NCI-H345 (cell line): Measurements from ENCODE around the gene TTC36.
"Not testable (repeated sequence)": the region's sequence is repeated elsewhere in the genome, so short reads cannot be mapped to it uniquely, and the experiment has no call there.

Experiments
- DNase-seq: peaks from one replicate; lab custom pipeline; 2025; lab: John Stamatoyannopoulos, UW

TTC36 gene, protein sequence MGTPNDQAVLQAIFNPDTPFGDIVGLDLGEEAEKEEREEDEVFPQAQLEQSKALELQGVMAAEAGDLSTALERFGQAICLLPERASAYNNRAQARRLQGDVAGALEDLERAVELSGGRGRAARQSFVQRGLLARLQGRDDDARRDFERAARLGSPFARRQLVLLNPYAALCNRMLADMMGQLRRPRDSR

DNA sequence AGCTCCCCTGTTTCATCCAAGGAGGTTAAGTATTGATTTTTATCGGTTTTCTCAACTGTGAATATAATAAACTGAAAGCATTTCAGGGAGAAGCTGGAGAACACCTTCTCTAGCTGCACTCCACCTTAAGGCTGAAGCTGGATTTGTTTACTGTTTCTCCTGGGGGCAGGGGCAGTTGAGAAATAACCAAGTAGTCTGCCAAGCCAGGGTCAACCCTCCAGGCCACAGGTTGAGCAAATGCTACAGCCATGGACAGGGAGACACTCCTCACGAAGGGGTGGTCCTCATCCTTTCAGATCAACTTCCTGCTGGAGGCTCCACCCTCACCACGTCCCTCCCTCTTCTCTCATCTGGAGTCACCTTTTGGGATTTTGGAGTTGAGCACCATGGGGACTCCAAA is at the start of gene TTC36:
TSS of gene TTC36 (plus strand) at position 366 of the 400 bp plus-strand sequence. CDS start at position 387, 21 bp downstream.
- no peak for DNase-seq

DNA sequence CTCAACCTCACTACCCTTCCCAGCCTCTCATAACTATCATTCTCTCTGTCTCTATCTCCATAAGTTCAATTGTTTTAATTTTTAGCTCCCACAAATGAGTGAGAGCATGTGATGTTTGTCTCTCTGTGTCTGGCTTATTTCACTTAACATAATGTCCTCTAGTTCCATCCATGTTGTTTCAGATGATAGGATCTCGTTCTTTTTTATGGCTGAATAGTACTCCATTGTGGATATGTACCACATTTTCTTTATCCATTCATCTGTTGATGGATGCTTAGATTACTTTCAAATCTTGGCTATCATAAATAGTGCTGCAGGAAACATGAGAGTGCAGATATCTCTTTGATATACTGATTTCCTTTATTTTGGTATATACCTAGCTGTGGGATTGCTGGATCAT is 46.0 kb upstream of the TTC36 start:
- DNase-seq = not testable (repeated sequence)

DNA sequence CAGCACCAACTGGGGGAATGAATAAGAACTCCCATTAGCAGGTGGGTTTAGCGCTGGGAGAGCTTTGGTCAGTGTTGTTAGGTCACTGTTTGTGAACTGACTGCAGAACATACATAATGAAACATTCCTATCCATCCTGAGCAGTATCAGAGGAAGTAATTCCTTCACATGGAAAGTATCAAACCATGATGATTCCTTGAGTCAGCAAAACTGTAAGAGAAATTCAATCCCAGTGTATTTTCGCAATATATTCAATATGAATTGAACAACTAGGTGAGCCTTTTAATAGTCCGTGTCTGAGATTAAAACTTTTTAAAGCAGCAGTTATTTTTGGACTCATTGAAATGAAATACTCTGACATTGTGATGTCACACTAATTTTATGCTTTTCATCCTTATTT is 42.9 kb upstream of the TTC36 start:
- DNase-seq = no peak

DNA sequence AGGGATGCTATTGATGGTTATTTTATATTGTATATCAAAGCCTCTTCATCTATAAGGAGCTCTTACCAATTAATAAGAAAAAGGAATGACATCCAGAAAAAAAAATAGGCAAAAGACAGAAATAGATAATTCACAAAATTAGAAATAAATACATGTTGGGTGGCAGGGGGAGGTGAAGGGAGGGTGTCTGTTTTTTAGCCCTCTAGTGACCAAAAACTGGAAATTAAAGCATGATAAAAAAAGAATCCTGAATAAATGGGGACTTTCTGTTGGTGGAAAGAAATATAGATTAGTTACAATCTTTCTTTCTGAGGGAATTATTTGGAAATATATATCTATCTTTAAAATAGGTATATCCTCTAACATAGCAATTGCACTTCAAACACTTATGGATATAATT is 42.0 kb upstream of the TTC36 start:
- no peak for DNase-seq

DNA sequence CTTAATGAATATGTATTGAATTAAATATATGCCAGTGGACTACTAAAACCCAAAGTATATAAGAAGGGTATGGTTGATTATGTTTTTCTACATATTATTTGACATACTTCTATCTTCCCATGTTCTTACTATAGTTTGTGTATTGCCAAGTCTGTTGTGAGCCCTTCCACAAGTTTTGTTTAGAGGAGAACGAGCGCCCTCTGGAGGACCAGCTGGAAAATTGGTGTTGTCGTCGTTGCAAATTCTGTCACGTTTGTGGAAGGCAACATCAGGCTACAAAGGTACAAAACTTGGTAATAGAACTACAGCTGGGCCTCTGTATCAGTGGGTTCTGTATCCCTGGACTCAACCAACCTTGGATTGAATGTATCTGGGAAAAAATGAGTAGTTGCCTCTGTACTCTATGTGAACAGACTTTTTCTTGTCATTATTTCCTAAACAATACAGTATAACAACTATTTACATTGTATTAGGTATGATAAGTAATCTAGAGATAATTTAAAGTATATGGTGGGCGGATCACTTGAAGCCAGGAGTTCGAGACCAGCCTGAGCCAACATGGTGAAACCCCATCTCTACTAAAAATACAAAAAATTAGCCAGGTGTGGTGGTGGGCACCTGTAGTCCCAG is 38.7 kb upstream of the TTC36 start:
- peak; percentile 75 for DNase-seq

DNA sequence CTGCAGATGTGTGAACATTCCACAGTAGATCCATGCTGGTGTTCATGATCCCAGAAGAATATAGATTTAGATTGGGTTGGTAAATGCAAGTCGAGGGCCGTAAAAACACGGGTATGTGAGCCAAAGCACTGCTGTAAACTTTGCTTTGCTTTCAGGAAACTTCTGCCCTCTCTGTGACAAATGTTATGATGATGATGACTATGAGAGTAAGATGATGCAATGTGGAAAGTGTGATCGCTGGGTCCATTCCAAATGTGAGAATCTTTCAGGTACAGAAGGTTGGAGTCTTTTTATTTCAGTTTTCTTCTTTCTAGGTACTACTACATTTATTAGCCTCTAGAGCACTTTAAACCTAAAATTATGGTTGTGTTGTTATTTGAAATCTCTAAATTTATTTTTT is 36.2 kb upstream of the TTC36 start:
- DNase-seq = no peak

DNA sequence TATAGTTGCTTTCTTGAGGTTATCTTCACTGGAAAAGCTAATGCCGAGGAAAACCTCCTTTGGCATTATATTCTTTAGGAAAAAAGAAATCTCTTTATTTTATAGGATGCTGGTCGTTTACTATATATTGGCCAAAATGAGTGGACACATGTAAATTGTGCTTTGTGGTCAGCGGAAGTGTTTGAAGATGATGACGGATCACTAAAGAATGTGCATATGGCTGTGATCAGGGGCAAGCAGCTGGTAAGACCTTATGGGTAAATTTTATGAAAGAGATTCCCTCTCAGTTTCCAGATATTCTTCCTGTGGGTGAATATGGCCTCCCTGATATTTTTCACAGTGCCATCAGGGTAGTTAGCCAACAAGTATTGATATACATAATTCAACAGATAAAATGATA is 29.4 kb upstream of the TTC36 start:
- no peak for DNase-seq

DNA sequence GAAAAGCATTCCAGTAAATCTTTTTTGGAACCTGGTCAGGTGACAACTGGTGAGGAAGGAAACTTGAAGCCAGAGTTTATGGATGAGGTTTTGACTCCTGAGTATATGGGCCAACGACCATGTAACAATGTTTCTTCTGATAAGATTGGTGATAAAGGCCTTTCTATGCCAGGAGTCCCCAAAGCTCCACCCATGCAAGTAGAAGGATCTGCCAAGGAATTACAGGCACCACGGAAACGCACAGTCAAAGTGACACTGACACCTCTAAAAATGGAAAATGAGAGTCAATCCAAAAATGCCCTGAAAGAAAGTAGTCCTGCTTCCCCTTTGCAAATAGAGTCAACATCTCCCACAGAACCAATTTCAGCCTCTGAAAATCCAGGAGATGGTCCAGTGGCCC is 24.1 kb upstream of the TTC36 start:
- no peak for DNase-seq

DNA sequence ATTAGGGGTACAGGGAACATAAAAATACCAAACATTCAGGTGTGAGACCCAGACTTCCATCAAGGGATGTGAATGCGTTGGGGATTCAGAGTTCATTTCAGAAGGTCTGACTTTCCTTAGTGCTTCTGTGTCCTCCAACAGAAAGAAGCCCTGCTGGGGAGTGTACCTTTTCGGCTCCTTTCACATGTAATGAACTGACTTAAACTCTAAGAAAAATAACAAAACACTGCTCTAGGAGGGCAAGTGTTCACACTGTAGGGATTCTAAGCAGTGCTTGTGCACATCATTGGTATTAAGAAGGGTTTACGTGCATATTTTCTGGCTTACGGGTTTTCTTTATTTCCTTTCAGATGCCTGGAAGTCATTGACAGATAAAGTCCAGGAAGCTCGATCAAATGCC is 15.7 kb upstream of the TTC36 start:
- no peak for DNase-seq

DNA sequence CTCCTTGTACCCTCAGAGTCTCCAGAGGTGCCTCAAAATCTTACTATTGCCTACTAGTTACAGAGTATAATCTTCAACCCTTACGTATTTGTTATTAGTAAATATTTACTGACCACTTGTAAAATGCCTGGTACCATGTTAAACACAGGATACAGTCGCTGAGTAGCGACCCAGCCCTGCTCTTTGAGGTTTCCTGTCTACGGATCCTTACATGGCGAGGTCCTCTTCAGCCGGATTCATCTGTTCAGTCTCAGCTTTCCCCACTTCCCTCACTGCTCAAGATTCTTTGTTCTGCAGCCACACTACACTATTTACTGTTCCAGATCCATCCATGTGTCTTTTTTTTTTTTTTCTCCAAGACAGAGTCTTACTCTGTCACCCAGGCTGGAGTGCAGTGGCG is 13.2 kb upstream of the TTC36 start:
- DNase-seq = no peak

DNA sequence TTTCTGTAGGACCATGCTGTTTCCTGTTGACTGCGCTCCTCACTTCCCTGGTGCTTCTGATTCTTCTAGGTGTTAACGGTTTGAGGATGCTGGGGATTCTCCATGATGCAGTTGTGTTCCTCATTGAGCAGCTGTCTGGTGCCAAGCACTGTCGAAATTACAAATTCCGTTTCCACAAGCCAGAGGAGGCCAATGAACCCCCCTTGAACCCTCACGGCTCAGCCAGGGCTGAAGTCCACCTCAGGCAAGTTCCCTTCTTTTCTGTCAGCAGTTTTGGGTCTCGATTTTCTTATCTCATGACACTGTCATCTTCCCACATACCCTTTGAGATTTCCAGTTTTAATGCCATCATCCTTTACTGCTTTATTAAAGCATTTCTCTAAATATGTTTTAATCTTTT is 7.7 kb upstream of the TTC36 start:
- no peak for DNase-seq

DNA sequence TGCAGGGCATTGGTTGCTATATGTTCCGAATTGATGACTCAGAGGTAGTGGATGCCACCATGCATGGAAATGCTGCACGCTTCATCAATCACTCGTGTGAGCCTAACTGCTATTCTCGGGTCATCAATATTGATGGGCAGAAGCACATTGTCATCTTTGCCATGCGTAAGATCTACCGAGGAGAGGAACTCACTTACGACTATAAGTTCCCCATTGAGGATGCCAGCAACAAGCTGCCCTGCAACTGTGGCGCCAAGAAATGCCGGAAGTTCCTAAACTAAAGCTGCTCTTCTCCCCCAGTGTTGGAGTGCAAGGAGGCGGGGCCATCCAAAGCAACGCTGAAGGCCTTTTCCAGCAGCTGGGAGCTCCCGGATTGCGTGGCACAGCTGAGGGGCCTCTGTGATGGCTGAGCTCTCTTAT is 5.4 kb upstream of the TTC36 start:
- DNase-seq = no peak

DNA sequence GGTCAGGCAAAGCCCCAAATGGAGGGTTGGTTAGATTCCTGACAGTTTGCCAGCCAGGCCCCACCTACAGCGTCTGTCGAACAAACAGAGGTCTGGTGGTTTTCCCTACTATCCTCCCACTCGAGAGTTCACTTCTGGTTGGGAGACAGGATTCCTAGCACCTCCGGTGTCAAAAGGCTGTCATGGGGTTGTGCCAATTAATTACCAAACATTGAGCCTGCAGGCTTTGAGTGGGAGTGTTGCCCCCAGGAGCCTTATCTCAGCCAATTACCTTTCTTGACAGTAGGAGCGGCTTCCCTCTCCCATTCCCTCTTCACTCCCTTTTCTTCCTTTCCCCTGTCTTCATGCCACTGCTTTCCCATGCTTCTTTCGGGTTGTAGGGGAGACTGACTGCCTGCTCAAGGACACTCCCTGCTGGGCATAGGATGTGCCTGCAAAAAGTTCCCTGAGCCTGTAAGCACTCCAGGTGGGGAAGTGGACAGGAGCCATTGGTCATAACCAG is 4.7 kb upstream of the TTC36 start:
- DNase-seq = no peak

DNA sequence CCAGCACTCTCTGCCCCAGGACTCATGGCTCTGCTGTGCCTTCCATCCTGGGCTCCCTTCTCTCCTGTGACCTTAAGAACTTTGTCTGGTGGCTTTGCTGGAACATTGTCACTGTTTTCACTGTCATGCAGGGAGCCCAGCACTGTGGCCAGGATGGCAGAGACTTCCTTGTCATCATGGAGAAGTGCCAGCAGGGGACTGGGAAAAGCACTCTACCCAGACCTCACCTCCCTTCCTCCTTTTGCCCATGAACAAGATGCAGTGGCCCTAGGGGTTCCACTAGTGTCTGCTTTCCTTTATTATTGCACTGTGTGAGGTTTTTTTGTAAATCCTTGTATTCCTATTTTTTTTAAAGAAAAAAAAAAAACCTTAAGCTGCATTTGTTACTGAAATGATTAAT is 2.9 kb upstream of the TTC36 start:
- DNase-seq = no peak

DNA sequence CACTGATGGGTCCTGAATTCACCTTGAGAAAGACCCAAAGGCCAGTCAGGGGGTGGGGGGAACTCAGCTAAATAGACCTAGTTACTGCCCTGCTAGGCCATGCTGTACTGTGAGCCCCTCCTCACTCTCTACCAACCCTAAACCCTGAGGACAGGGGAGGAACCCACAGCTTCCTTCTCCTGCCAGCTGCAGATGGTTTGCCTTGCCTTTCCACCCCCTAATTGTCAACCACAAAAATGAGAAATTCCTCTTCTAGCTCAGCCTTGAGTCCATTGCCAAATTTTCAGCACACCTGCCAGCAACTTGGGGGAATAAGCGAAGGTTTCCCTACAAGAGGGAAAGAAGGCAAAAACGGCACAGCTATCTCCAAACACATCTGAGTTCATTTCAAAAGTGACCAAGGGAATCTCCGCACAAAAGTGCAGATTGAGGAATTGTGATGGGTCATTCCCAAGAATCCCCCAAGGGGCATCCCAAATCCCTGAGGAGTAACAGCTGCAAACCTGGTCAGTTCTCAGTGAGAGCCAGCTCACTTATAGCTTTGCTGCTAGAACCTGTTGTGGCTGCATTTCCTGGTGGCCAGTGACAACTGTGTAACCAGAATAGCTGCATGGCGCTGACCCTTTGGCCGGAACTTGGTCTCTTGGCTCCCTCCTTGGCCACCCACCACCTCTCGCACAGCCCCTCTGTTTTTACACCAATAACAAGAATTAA is 2.4 kb upstream of the TTC36 start:
- DNase-seq = no peak

DNA sequence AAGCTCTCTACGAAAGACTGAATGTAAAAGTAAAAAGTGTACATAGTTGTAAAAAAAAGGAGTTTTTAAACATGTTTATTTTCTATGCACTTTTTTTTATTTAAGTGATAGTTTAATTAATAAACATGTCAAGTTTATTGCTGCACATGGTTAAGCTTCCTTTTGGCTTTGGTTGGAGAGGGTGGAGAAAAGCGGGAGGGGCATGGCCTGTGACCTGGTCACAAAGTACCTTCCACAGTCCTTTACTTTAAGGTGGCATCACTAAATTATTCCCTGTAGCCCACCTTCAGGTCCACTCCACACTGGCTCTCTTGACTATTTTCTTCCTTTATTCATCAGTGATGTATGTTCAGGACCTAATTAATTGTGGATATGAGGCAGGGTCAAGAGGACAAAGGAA is 586 bp upstream of the TTC36 start:
- no peak for DNase-seq

DNA sequence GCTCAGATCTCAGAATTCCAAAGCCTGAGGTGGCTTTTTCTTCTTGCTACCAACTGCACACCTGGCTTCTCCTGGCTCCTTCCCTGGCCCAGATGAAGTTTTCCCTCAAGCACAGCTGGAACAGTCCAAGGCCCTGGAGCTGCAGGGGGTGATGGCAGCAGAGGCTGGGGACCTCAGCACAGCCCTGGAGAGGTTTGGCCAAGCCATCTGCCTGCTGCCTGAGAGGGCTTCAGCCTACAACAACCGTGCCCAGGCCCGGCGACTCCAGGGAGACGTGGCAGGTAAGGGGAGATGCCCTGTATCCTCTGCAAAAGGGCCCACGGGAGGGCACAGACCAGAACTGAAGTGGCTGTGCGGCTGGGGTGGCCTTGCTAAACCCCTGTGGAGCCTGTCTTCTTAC is 1.2 kb downstream of the TTC36 start:
- no peak for DNase-seq

DNA sequence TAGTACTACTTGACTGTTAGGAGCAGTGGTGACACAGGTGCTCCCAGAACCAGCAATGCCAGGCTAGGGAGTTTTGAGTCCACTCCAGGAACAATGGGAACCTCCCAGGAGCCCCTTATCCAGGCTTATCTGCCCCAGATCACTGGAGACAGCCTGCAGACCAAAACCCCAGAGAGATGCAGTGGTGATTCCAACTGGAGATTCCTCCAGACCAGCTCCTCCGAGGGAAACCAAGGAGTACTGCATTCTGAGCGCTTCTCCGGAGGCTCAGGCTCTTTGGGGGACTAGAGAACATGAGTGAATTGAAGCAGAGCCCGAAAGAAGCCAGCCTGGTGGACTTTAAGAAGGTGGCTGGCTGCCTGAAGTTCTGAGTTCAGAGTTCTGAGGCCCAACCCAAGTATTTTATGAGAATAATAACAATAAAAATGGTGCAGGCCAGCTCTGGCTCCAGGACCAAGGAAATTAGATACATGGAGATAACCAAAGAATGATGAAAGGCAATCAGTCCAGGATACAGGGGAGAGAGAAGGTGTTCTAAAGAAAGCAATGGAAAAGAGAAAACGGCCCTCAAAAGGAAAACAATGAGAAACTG is 2.4 kb downstream of the TTC36 start:
- DNase-seq = peak; percentile 46

DNA sequence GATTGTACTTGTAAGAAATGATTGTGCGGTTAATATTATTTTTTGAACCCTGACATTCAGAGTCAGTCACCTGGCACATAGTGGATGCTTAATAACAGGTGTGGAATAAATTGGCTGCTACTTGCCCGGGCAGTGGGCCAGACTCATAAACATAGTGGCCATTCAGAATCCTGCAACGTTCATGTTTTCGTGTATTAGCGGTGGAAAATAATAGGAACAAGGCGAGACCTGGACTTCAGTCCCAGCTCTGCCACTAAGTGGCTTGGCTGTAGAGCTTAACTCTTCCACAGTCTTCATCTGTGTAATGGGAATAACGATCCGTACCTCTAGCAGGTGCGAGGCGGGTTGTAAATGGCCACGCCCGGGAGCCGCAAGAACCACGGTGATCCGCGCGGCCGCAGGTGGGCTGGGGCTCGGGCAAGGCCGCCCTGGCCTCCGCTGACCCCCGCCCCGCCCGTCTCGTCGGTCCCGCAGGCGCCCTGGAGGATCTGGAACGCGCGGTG is 3.0 kb downstream of the TTC36 start:
- DNase-seq = peak; percentile 63

DNA sequence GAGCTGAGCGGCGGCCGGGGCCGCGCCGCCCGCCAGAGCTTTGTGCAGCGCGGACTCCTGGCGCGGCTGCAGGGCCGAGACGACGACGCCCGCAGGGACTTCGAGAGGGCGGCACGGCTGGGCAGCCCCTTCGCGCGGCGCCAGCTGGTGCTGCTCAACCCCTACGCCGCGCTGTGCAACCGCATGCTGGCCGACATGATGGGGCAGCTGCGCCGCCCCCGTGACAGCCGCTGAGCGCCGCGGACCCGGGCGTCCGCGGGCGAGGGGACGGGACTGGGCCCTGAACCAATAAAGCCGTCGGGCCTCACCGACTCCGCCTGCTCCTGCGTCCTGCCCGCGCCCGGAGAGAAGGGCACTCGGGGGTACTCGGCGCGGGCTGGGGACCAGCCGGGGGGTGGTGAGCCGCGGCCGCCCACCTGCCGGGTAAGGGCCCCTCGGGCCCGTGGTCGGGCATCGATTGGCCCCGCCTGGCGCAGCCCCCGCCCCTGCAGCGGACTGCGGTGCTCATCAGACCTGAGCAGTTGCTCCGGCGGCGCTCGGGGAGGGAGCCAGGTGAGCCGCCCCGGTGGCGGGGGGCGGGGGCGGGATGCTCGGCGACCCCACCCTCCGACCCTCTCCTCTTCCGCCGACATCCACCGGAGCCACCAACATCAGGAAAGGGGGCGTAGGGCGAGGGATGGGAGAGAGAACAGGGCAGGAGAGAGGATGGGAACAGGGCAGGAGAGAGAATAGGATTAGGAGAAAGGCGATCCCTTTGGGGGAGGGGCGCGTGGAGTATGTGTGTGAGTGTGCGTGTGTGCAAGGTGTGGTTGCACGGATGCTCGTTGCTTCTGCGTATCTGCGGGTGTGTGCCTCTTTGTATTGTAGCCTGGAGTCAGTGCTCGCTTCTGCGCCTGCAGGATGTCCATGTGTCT is 3.7 kb downstream of the TTC36 start, which contains the start of gene TMEM25:
TSS of gene TMEM25 (plus strand) at position 510 of the 914 bp plus-strand sequence. CDS start 610 bp downstream, outside the sequence.
- DNase-seq = peak; percentile 83

DNA sequence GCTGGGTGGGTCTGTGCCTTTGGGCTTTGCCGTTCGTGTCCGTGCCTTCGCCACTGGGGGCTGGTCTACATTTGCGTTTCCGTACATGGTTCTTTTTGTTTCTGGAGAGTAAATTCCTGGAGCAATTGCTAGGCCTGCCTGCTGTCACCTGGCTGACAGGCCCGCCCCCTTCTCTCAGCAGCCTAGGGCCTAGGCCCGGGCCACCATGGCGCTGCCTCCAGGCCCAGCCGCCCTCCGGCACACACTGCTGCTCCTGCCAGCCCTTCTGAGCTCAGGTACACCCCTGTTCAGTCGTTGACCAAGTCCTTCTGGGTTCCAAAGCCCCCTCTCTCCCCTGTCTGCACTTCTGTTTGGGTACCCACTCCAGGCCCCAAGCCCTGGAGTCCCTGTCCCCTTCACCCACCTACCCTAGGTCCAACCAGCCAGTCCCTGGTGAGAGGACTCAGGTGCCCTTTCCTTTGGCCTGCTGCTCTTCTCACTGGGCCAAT is 4.4 kb downstream of the TTC36 start:
- peak; percentile 35 for DNase-seq
